ENCODE data around the gene SHKBP1.
"Not testable (repeated sequence)": the region's sequence is repeated elsewhere in the genome, so short reads cannot be mapped to it uniquely, and the experiment has no call there.

DNA sequence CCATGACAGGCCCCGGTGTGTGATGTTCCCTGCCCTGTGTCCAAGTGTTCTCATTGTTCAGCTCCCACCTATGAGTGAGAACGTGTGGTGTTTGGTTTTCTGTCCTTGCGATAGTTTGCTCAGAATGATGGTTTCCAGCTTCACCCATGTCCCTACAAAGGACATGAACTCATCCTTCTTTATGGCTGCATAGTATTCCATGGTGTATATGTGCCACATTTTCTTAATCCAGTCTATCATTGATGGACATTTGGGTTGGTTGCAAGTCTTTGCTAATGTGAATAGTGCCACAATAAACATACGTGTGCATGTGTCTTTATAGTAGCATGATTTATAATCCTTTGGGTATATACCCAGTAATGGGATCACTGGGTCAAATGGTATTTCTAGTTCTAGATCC is 29.5 kb upstream of the SHKBP1 start:
- not testable (repeated sequence) for TF ChIP-seq ZNF274 (IDR thresholded peaks at IDR 0.05; ENCODE audit: low read depth, low read length); SUZ12 (IDR thresholded peaks at IDR 0.05; ENCODE audit: extremely low read depth, insufficient read depth, insufficient read length)
